HepG2 (cell line): Measurements from ENCODE around the gene WWC2. TPM values are rescaled to one million over a fixed set of nuclear protein-coding genes. Genes with fewer than 3 reads are reported as not detected.

Experiments used
- BCL6 ChIP-seq: IDR thresholded peaks from 2 replicates; pipeline ENCODE4 v1.6.1; 2016; ENCODE audit warnings: missing genetic modification reagents, missing compliant biosample characterization
- CREM ChIP-seq, 2 experiments: sonication (generic) in 1 of 2; formaldehyde crosslinking in 1 of 2; IDR thresholded peaks; 2 replicates each; pipeline versions ENCODE4 v1.4.0 to v1.6.1; 2016 to 2020; ENCODE audit warnings: antibody characterized with exemption in 1 of 2, mild to moderate bottlenecking in 1 of 2, missing genetic modification reagents in 1 of 2
- CTCF ChIP-seq: sonication (generic); formaldehyde crosslinking; IDR thresholded peaks from 2 replicates; pipeline ENCODE4 v1.5.0; 2020; ENCODE audit warnings: mild to moderate bottlenecking, missing genetic modification reagents, moderate library complexity
- EHMT2 ChIP-seq: fragments of 200-600 bp; sonication (generic); IDR thresholded peaks from 2 replicates; pipeline ENCODE4 v1.7.0; 2017; ENCODE audit warnings: antibody characterized with exemption, low read depth, low read length, borderline replicate concordance
- FIP1L1 ChIP-seq: fragments of 200-400 bp; formaldehyde crosslinking; IDR thresholded peaks from 2 replicates; pipeline ENCODE4 v1.6.1; 2018; ENCODE audit warnings: low read depth, mild to moderate bottlenecking, low read length, moderate library complexity, borderline replicate concordance; ENCODE audit not compliant: insufficient read depth
- GATAD2A ChIP-seq: IDR thresholded peaks from 2 replicates; pipeline ENCODE4 v1.6.1; 2016
- JUNB ChIP-seq: sonication (generic); formaldehyde crosslinking; IDR thresholded peaks from 2 replicates; pipeline ENCODE4 v1.8.0; 2022; ENCODE audit warnings: missing genetic modification reagents, mild to moderate bottlenecking, borderline replicate concordance
- KDM5A ChIP-seq: fragments of 200-600 bp; sonication (generic); IDR thresholded peaks from 2 replicates; pipeline ENCODE4 v1.7.0; 2018; ENCODE audit warnings: antibody characterized with exemption, mild to moderate bottlenecking, low read length, borderline replicate concordance
- KLF16 ChIP-seq, 2 experiments: sonication (generic) in 1 of 2; formaldehyde crosslinking in 1 of 2; IDR thresholded peaks; 2 replicates each; pipeline versions ENCODE4 v1.6.1 to v1.8.0; 2016 to 2023; ENCODE audit warnings: missing genetic modification reagents in 2 of 2, missing compliant biosample characterization in 1 of 2
- MAX ChIP-seq: IDR thresholded peaks from 2 replicates; pipeline ENCODE4 v1.6.1; 2012; ENCODE audit warnings: inconsistent platforms
- NFATC3 ChIP-seq: sonication (generic); formaldehyde crosslinking; IDR thresholded peaks from 2 replicates; pipeline ENCODE4 v1.5.1; 2020; ENCODE audit warnings: mild to moderate bottlenecking, missing genetic modification reagents
- NFE2L2 ChIP-seq: fragments of 150-350 bp; IDR thresholded peaks from 2 replicates; pipeline ENCODE4 v1.6.1; 2014; ENCODE audit warnings: low read length
- PAX8 ChIP-seq: sonication (generic); formaldehyde crosslinking; IDR thresholded peaks from 2 replicates; pipeline ENCODE4 v1.8.0; 2022; ENCODE audit warnings: mild to moderate bottlenecking, missing genetic modification reagents, borderline replicate concordance
- PHF21A ChIP-seq: sonication (generic); formaldehyde crosslinking; IDR thresholded peaks from 2 replicates; pipeline ENCODE4 v1.5.0; 2020; ENCODE audit warnings: mild to moderate bottlenecking, missing genetic modification reagents
- SOX6 ChIP-seq, 2 experiments: fragments of 450-650 bp in 1 of 2; sonication (generic) in 1 of 2; formaldehyde crosslinking in 1 of 2; IDR thresholded peaks; 2 replicates each; pipeline versions ENCODE4 v1.4.0 to v1.6.1; 2017 to 2020; ENCODE audit warnings: antibody characterized with exemption in 1 of 2, mild to moderate bottlenecking in 1 of 2, missing genetic modification reagents in 1 of 2
- ZBED4 ChIP-seq: sonication (generic); formaldehyde crosslinking; IDR thresholded peaks from 2 replicates; pipeline ENCODE4 v1.4.0; 2020; ENCODE audit warnings: missing genetic modification reagents, borderline replicate concordance
- ZNF282 ChIP-seq: fragments of 450-650 bp; IDR thresholded peaks from 2 replicates; pipeline ENCODE4 v1.6.1; 2018; ENCODE audit not compliant: partially characterized antibody
- polyA plus RNA-seq, 8 experiments: library from polyadenylated mRNA; depleted of rRNA in 3 of 8; stranded (reverse) in 7 of 8; unstranded in 1 of 8; fragments of >200 nt; fragmentation: Illumina TruSeq in 4 of 8; extraction: Trizol in 4 of 8; gene quantifications; 2 replicates each; pipeline versions ENCODE4 v1.2.1 to v1.2.3, GENCODE V29; 2011 to 2016; ENCODE audit warnings: low read depth in 4 of 8, missing spikeins in 1 of 8, mixed read lengths in 1 of 8; ENCODE audit not compliant: insufficient read depth in 1 of 8
- total RNA-seq, 5 experiments: library from RNA; depleted of rRNA; stranded (reverse); fragments of >200 nt; fragmentation: Illumina TruSeq; extraction: Trizol; gene quantifications; 2 replicates each; pipeline ENCODE4 v1.2.3, GENCODE V29; 2016; ENCODE audit warnings: low read depth in 1 of 5
- TF ChIP-seq, protein P1 (sequence below): fragments of 450-650 bp; IDR thresholded peaks from 2 replicates; pipeline ENCODE4 v1.6.1; 2017; ENCODE audit warnings: mild to moderate bottlenecking
- TF ChIP-seq, protein P2 (sequence below): sonication (generic); formaldehyde crosslinking; IDR thresholded peaks from 2 replicates; pipeline ENCODE4 v1.5.0; 2020; ENCODE audit warnings: mild to moderate bottlenecking, missing genetic modification reagents, borderline replicate concordance

The WWC2 gene
- total and polyA plus RNA-seq, 2 of the 13 experiments (the other 11 are each of a cell fraction or from before 2014, with no cell fraction given), result 40.0 to 50.1 TPM

DNA sequence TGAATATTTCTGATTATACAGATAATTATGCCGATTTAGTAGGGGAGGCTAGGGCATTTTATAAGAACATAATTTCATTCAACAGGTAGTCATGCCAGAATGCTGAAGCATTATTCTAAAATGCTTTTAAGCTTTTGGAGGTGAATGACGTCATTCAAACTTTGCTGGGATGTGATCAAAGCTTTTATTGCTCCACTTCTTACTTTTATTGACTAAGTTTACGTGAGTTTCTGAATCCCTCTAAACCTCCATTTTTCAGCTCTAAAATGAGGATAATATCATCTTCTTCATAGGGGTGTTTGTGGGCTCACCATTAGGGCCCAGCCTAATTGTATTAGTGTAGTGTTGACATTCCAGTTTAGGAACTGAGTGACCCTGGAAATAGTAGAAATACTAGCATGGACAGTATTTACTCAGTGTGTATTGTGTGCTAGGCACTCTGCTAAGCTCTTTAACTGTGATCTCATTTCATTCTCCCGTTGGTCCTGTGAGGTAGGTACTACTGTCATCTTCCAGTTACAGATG lies 3.0 kb downstream of the WWC2 start (continued):
- TF ChIP-seq GATAD2A (CRISPR knock-in tag) (peak; percentile 85), KLF16 (CRISPR knock-in tag; IDR thresholded peaks at IDR 0.05) (peak in 1 of 2 experiments; percentile 48; a peak in 1 of 4 replicates), NFATC3 (CRISPR knock-in tag) (no peak), BCL6 (CRISPR knock-in tag) (peak; percentile 76), ZBED4 (CRISPR knock-in tag) (no peak), PHF21A (CRISPR knock-in tag) (no peak; the same call in none of the 2 replicates), MAX (0 out of 2 replicates have a peak, but pooled peaks have one; percentile 28), PAX8 (CRISPR knock-in tag) (no peak), CREM (IDR thresholded peaks at IDR 0.05) (peak; percentile 46; the same call in 1 of the 2 replicates), CREM (CRISPR knock-in tag; IDR thresholded peaks at IDR 0.05) (no peak), SOX6 (IDR thresholded peaks at IDR 0.05) (no peak), SOX6 (CRISPR knock-in tag; IDR thresholded peaks at IDR 0.05) (peak; percentile 82), KDM5A (no peak), CTCF (CRISPR knock-in tag) (no peak), ZNF282 (no peak), FIP1L1 (no peak), EHMT2 (no peak), NFE2L2 (no peak), JUNB (CRISPR knock-in tag) (no peak)
- TF ChIP-seq, protein P1, sequence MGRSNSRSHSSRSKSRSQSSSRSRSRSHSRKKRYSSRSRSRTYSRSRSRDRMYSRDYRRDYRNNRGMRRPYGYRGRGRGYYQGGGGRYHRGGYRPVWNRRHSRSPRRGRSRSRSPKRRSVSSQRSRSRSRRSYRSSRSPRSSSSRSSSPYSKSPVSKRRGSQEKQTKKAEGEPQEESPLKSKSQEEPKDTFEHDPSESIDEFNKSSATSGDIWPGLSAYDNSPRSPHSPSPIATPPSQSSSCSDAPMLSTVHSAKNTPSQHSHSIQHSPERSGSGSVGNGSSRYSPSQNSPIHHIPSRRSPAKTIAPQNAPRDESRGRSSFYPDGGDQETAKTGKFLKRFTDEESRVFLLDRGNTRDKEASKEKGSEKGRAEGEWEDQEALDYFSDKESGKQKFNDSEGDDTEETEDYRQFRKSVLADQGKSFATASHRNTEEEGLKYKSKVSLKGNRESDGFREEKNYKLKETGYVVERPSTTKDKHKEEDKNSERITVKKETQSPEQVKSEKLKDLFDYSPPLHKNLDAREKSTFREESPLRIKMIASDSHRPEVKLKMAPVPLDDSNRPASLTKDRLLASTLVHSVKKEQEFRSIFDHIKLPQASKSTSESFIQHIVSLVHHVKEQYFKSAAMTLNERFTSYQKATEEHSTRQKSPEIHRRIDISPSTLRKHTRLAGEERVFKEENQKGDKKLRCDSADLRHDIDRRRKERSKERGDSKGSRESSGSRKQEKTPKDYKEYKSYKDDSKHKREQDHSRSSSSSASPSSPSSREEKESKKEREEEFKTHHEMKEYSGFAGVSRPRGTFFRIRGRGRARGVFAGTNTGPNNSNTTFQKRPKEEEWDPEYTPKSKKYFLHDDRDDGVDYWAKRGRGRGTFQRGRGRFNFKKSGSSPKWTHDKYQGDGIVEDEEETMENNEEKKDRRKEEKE, result no peak
- TF ChIP-seq, protein P2, sequence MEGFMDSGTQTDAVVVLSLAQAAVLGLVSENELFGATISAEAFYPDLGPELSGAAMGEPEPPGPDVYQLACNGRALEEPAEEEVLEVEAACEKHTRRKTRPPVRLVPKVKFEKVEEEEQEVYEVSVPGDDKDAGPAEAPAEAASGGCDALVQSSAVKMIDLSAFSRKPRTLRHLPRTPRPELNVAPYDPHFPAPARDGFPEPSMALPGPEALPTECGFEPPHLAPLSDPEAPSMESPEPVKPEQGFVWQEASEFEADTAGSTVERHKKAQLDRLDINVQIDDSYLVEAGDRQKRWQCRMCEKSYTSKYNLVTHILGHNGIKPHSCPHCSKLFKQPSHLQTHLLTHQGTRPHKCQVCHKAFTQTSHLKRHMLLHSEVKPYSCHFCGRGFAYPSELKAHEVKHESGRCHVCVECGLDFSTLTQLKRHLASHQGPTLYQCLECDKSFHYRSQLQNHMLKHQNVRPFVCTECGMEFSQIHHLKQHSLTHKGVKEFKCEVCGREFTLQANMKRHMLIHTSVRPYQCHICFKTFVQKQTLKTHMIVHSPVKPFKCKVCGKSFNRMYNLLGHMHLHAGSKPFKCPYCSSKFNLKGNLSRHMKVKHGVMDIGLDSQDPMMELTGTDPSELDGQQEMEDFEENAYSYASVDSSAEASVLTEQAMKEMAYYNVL (CRISPR knock-in tag), result no peak
